Ovary (tissue), 9 donors: ENCODE data around the gene TIPARP. TPM values are rescaled to one million over a fixed set of nuclear protein-coding genes. Genes with fewer than 3 reads are reported as not detected.

Experiments
- DNase-seq, 5 donors: peaks; one replicate each; pipeline ENCODE4 v3.0.0-alpha.2; 2019 to 2020
- H3K27ac ChIP-seq, 2 donors: fragments of 200-600 bp; one replicate each; pipeline versions ENCODE4 v1.5.1 to v1.8.0; 2019 to 2022
- H3K27me3 ChIP-seq: fragments of 200-600 bp; one replicate; pipeline ENCODE4 v1.8.0; 2022
- H3K36me3 ChIP-seq: fragments of 200-600 bp; sonication (generic); one replicate; pipeline ENCODE4 v1.5.1; 2019
- H3K4me1 ChIP-seq: one replicate; pipeline ENCODE4 v1.8.1; 2013; ENCODE audit warnings: mild to moderate bottlenecking, moderate library complexity; ENCODE audit not compliant: insufficient read depth
- H3K4me3 ChIP-seq: fragments of 200-600 bp; sonication (generic); one replicate; pipeline ENCODE4 v1.5.1; 2017
- H3K9me3 ChIP-seq, 2 donors: fragments of 200-600 bp in 1 of 2; sonication (generic) in 1 of 2; one replicate each; pipeline versions ENCODE4 v1.5.1 to v1.8.1; 2013 to 2019; ENCODE audit warnings: mild to moderate bottlenecking in 1 of 2, moderate library complexity in 1 of 2
- CTCF ChIP-seq, 3 donors: fragments of 450-650 bp in 2 of 3; fragments of 200-600 bp in 1 of 3; IDR thresholded peaks; one replicate each; pipeline versions ENCODE4 v1.5.1 to v1.8.0; 2016 to 2022; ENCODE audit warnings: antibody characterized with exemption in 3 of 3, mild to moderate bottlenecking in 1 of 3
- EP300 ChIP-seq: sonication (generic); formaldehyde crosslinking; IDR thresholded peaks from one replicate; pipeline ENCODE4 v1.6.1; 2017; ENCODE audit warnings: antibody characterized with exemption
- POLR2A ChIP-seq: fragments of 450-650 bp; IDR thresholded peaks from one replicate; pipeline ENCODE4 v1.6.1; 2017; ENCODE audit warnings: antibody characterized with exemption, mild to moderate bottlenecking, moderate library complexity
- WGBS, 3 donors: extraction: QIAGEN DNeasy Blood & Tissue Kit in 1 of 3; methylation state at CpG; one replicate each; pipeline versions ENCODE4 v1.1.5 to v1.1.7; 2013 to 2017; 5-methylcytosine and 5-hydroxymethylcytosine counted together
- intact Hi-C, 4 donors: fragments of 100-400 bp; cut with DNase I; formaldehyde crosslinking; loops; one replicate each; pipeline versions ENCODE4 v1.11.0 to v1.15.1; 2022 to 2023
- polyA plus RNA-seq, 2 donors: library from polyadenylated mRNA; stranded (reverse); fragments of 200-250 nt in 1 of 2; fragments of 350-450 nt in 1 of 2; fragmentation: Illumina TruSeq in 1 of 2; extraction: RNeasy Lipid Tissue Mini Kit (QIAGEN cat#74804) in 1 of 2; gene quantifications; one replicate each; pipeline ENCODE4 v1.2.3, GENCODE V29; 2013 to 2014
- total RNA-seq, 7 donors: library from RNA; depleted of rRNA in 2 of 7; stranded (reverse); fragments of >200 nt in 2 of 7; fragmentation: NEBNext Ultra II Directional in 3 of 7; extraction: Animal tissue kit (Norgen Biotek cat#: 25700) in 3 of 7; gene quantifications; one replicate each; pipeline versions ENCODE4 v1.1.0 to v1.2.4, GENCODE V29; 2016 to 2023
- donor health status: DM: no; HTN: no; CAD: no; lungs with moderate emphysema.
- donor health status: DM: no; HTN: no; CAD: no.
- donor health status: Bipolar disorder and iron deficiency.
- donor health status: DM: yes; HTN: yes; CAD: no.
- donor health status: DM: no; HTN: no; CAD: no.
- donor health status: DM: yes; HTN: yes; CAD: no.

The TIPARP gene
- total and polyA plus RNA-seq, 9 donors = 11.3 to 109 (median 46.1) TPM

- no peaks in the 10 kb centered on the region for H3K36me3 ChIP-seq
- H3K27ac ChIP-seq = no peak overlapping the region
- H3K4me3 ChIP-seq = no peak overlapping the region
- no peak for TF ChIP-seq CTCF (IDR thresholded peaks at IDR 0.05)
- TF ChIP-seq POLR2A = no peak
- no peak for TF ChIP-seq EP300
- 69 to 84% (median 76%) methylated on average over 2 of the region's 2 CpGs for WGBS, 3 donors
- H3K9me3 ChIP-seq = no peaks in the 10 kb centered on the region
- H3K27me3 ChIP-seq = no peaks in the 10 kb centered on the region
- H3K4me1 ChIP-seq = no peaks in the 10 kb centered on the region
- intact Hi-C loops = no loop called here
- DNase-seq = no peak
Measured at GRCh38 chr3:156661155-156661554, 13.2 kb upstream of the TIPARP start.

GRCh38 chr3:156664011-156664830 lies 10.2 kb upstream of the TIPARP start:
- Histone ChIP-seq H3K27ac (no peak overlapping the region), H3K36me3 (no peaks in the 10 kb centered on the region), H3K4me1 (no peaks in the 10 kb centered on the region), H3K27me3 (no peaks in the 10 kb centered on the region), H3K9me3 (no peaks in the 10 kb centered on the region), H3K4me3 (no peak overlapping the region)
- intact Hi-C loops = no loop called here
- TF ChIP-seq POLR2A (no peak), CTCF (IDR thresholded peaks at IDR 0.05) (no peak), EP300 (no peak)
- no peak for DNase-seq
- 87 to 91% (median 89%) methylated on average over 8 of the region's 8 CpGs for WGBS, 3 donors

- intact Hi-C loops = no loop called here
- Histone ChIP-seq H3K4me3 (no peak overlapping the region), H3K36me3 (no peaks in the 10 kb centered on the region), H3K27me3 (no peaks in the 10 kb centered on the region), H3K4me1 (no peaks in the 10 kb centered on the region), H3K9me3 (no peaks in the 10 kb centered on the region), H3K27ac (no peak overlapping the region)
- DNase-seq = no peak
- TF ChIP-seq EP300 = no peak
- no peak for TF ChIP-seq CTCF (IDR thresholded peaks at IDR 0.05)
- TF ChIP-seq POLR2A = no peak
Measured at GRCh38 chr3:156664831-156665178, 9.6 kb upstream of the TIPARP start.

GRCh38 chr3:156665291-156665690 lies 9.1 kb upstream of the TIPARP start:
- no peak for DNase-seq
- intact Hi-C loops = no loop called here
- H3K4me1 ChIP-seq = no peaks in the 10 kb centered on the region
- H3K36me3 ChIP-seq = no peaks in the 10 kb centered on the region
- TF ChIP-seq EP300 (no peak), CTCF (IDR thresholded peaks at IDR 0.05) (no peak), POLR2A (no peak)
- 31 to 56% (median 44%) methylated on average over 2 of the region's 2 CpGs for WGBS, 3 donors
- H3K4me3 ChIP-seq = no peak overlapping the region
- H3K9me3 ChIP-seq = no peaks in the 10 kb centered on the region
- H3K27ac ChIP-seq = no peak overlapping the region
- H3K27me3 ChIP-seq = no peaks in the 10 kb centered on the region
